Measurements from ENCODE around the gene SLC25A1.

GRCh38 chr22:19148417-19149046 lies 30.0 kb downstream of the SLC25A1 start:
- TF ChIP-seq CTCF (IDR thresholded peaks at IDR 0.05) (no peak), MAX (IDR thresholded peaks at IDR 0.05) (no peak), HOXA7 (CRISPR knock-in tag; IDR thresholded peaks at IDR 0.05) (no peak), RAD21 (conservative IDR thresholded peaks at IDR 0.05 in 1 of 2, IDR thresholded peaks at IDR 0.05 in 1 of 2) (no peak), EHF (CRISPR knock-in tag; IDR thresholded peaks at IDR 0.05) (no peak), CBX8 (IDR thresholded peaks at IDR 0.05) (no peak), POLR2A (IDR thresholded peaks at IDR 0.05; ENCODE audit: low read length) (no peak), BHLHE40 (IDR thresholded peaks at IDR 0.05; ENCODE audit: low read depth, low read length) (no peak), HEYL (CRISPR knock-in tag; IDR thresholded peaks at IDR 0.05) (no peak), JUN (IDR thresholded peaks at IDR 0.05) (no peak), REST (IDR thresholded peaks at IDR 0.05) (no peak), USF2 (IDR thresholded peaks at IDR 0.05) (no peak), HMGXB4 (CRISPR knock-in tag; IDR thresholded peaks at IDR 0.05; ENCODE audit: borderline replicate concordance) (no peak)

Data from A549 (cell line).